GM19397 (cell line): ENCODE results near the gene PTCD2.

Experiments
- ATAC-seq: cut with Tn5 transposase; IDR thresholded peaks from one replicate; pipeline ENCODE4 v1.9.1; 2021; ENCODE audit warnings: mild to moderate bottlenecking, moderate library complexity; ENCODE audit not compliant: unreplicated experiment

Gene PTCD2

DNA sequence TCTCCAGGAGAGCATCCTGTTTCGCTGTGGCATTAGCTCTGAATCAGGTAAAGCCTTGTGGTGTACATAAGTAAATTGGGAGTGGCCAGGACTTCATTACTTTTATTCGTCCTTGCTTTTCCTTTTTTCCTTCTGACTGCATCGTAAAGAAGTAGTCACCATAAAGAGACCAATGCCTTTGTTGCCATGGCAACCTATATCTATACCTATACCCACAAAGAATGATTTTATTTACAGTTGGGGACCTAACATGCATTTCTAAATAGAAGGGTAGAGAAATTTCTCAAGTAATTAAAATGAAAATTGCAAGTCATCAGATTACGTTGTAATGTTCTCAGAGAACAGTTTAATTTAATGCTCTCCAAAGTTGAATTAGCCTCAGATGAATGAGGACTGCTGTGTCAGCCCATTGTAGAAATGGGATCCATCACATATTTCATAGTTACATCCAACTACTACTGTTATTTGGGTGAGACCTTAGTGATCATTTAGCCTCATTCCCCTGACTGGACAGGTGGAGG lies 18.6 kb downstream of the PTCD2 start:
- no peak for ATAC-seq

DNA sequence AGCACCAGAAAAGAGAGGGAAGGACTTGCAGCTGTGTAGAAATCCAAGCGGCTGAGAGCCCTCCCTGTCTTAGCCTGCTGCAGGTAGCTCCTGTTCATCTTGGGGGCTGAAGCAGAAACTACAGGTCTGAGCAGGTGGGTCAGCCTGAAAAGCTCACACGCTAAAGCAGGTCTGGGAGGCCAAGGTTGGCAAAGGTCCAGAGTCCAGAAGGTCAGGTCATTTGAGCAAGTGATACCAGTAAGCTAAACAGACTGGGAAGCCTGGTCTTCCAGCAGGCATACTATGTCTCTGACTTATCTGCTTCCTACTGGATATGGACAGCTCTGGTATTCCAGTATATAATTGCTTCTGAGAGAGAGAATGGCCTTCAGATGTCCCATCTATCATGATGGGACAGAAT lies 26.2 kb downstream of the PTCD2 start:
- ATAC-seq: no peak

GRCh38 chr5:72347801-72348308 lies 27.7 kb downstream of the PTCD2 start:
- no peak for ATAC-seq

DNA sequence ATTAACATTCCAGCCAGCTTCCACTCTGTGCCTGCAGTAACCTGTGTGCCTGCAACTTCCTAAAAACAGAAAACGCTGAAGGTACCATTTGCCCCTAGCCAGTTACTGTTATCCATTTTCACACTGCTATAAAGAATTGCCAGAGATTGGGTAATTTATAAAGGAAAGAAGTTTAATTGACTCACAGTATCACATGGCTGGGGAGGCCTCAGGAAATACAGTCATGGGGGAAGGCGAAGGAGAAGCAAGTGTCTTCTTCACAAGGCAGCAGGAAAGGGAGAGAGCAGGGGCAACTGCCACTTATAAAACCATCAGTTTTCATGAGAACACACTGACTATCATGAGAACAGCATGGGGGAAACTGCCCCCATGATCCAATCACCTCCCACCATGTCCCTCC lies 31.2 kb downstream of the PTCD2 start:
- ATAC-seq: no peak

DNA sequence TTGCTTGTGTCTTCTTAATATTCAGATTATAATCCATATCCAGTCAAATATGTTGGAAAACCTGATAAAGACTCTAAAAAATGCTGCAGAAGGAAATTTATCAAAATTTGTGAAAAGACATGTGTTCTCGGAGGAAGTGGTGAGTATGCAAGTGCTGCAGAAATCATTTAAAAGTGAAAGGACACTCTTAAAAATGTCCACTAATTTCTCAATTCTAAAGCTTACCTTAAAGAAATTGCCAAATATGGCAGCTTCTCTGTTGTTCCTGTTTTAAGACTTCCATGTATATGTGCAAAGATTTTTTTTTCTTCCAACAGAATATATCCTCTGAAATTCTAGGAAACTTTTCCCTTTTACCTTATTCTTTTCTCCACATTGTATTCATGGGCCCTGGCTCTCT lies 32.4 kb downstream of the PTCD2 start:
- ATAC-seq: no peak

- ATAC-seq: no peak
These were observed 32.9 kb downstream of the PTCD2 start for GRCh38 chr5:72353046-72353445.

GRCh38 chr5:72355706-72356299 lies 35.6 kb downstream of the PTCD2 start:
- no peak for ATAC-seq

GRCh38 chr5:72356361-72356760 lies 36.2 kb downstream of the PTCD2 start:
- no peak for ATAC-seq

DNA sequence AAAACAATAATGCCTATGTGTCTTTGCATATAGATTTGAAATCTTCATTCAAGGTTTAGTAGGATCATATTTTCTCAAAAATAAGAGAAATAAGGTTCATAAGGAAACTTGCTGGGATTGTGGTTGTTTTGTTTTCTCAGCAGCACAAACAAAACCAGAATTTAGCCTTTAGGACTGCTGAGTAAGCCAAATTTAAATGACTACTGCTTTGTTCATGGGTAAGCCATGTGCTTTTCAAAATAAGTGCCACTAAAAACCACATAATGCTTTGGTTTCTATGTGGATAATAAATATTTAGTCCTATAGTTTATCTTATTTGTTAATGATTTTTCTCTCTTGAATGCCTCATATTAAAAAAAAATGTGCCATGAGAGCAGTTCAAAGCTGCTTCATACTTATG lies 38.8 kb downstream of the PTCD2 start:
- ATAC-seq: no peak

GRCh38 chr5:72359886-72360285 lies 39.7 kb downstream of the PTCD2 start:
- ATAC-seq: no peak

- no peak for ATAC-seq
These were observed 43.1 kb downstream of the PTCD2 start for GRCh38 chr5:72363166-72363802.

DNA sequence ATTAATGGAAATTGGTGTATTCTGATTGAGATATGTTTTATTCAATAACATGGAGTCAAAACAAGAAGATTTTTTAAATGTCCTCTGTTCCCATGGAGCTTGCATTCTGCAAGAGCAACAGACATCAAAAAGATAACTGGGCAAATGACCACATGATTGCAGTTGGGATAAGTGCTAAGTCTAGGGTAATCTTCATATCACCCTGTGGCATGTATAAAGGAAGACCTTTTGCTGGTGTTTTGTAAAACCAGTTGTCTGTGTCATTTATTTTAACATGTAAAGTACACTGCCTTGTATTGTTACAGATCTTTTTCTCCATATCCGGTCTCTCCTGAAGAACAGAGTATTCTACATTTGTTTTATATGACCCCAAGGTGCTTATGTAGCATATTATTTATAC lies 44.0 kb downstream of the PTCD2 start:
- no peak for ATAC-seq

- no peak for ATAC-seq
These were observed 44.8 kb downstream of the PTCD2 start for GRCh38 chr5:72364951-72365350.

DNA sequence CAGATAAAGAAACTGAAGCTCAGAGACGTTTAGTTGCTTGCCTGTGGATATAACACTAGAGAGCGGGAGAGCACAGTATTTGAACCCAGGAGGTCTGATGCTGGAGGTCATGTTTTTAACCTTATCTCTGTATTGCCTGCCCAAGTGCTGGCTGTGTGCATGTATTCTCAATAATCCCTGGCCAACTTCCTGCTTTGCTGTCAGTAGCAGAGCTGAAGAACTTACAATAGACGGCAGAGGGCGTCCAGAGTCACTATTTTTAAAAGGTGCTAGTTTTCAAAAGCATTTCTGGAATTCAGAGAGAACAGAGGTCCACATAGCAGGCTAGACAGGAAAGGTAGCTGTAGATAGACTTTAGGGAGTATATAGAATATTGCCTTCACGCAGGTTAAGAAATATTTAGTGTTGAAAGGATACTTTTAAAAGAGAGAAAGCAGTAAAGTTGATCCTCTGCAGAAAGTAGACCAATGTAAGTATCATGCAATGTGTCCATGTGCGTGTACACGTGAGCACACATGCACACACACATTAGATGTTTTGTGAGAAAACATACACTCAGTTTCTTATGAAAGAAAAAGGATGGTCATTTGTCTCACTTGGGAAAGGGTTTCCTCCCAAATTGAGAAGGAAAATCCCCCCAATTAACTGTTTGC lies 46.3 kb downstream of the PTCD2 start:
- ATAC-seq: no peak

DNA sequence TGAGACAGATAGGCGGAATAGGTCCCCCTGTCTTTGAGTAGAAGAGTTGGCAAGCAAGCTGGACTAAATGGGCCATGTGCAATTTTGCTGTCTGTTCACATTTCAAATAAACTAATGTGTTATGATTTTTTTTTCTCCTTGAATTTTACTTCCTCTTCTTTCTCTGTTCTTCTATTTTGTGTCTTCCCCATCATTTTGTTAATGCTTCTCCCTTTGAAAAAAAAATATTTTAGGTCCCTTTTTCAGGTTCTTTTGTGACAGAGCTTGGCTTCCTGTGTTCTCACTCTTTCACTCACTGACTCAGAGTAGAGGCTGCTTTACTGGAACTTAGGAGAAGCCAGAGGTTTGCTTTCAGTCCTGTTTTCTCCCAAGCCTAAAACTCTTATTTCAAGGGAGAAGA lies 48.1 kb downstream of the PTCD2 start:
- ATAC-seq: no peak

GRCh38 chr5:72369301-72369700 lies 49.1 kb downstream of the PTCD2 start:
- no peak for ATAC-seq

DNA sequence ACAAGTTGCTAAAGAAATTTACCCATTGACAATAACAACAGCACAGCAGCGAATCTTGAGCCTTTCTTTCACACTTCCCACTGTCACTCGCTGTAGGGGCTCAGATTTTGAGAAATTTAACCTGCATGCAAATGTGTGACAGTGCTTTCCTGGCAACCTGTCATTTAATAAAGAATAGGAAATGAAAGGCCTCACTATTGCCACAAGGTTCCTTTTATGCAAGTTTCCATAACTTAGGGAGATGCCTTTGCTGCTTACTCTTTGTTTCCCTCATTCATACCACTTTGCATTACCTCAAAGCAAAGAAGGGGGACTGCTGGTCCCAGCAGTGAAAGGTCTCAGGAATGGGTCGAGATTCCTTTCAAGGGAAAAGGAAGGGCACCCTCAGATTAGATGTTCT lies 49.5 kb downstream of the PTCD2 start:
- ATAC-seq: no peak

DNA sequence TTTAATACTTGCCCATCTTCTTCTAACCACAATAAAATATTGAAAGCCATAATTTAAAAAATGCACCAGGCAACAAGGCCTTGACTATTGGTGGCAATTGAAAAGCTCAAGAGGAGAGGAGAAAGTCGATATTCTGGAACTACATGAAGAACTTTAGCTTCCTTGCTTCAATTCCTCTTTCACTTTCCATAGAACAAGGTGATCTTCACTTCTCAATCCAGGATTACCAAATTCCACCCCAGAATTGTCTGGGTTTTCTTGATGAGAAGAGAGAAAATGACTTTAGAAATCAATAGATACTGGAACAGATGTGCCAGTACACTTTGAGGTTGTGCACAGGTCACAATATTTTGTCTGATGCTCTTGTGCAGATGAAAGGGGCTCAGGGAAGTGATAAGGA lies 52.2 kb downstream of the PTCD2 start:
- no peak for ATAC-seq

- ATAC-seq: no peak
These were observed 52.8 kb downstream of the PTCD2 start for GRCh38 chr5:72372923-72373322.

DNA sequence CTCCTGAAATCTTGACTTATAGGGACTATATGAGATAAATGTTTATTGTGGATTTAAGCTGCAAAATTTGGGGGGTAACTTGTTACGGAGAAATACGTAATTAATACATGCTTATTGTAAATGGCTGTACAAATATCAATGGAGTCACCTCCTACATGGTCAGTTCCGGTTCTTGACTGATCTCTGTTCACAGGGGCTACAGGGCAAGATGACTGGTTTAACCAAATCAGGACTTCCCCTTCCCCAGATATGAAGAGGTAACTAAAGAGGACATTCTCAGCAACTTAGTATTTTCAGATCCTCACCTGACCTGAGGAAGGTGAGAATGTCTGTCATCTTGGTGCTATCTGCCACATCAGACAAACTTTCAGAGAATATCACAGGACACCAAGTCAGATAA lies 54.7 kb downstream of the PTCD2 start:
- ATAC-seq: no peak

DNA sequence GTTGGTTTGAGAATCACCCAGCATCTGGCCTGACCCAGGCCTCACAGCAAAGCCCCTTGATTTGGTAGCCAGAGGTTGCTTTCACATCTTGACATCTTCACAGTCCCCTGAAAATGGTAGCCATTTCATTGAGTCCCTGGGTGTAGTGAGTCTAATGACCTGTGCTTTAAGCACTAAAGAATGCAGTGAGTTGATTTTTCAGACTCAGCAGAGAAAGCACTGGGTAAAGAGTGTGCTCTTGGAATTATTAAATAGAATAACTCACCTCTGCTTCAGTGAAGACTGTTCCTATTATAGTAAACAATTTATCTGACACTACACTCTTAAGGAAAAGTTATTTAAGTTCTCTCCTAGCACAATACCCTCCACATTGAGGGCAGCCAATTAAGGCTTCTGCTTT lies 56.2 kb downstream of the PTCD2 start:
- no peak for ATAC-seq
